LoVo (cell line): ENCODE results near the gene RNF149.
"Not testable (repeated sequence)": the region's sequence is repeated elsewhere in the genome, so short reads cannot be mapped to it uniquely, and the experiment has no call there.

Experiments
- DNase-seq: peaks from one replicate; pipeline ENCODE4 v3.0.0-alpha.2; 2016; ENCODE audit warnings: low spot score

RNF149 gene

GRCh38 chr2:101330253-101330933, 21.9 kb upstream of the RNF149 start:
- no peak for DNase-seq

GRCh38 chr2:101329026-101329425, 20.5 kb upstream of the RNF149 start:
- no peak for DNase-seq

GRCh38 chr2:101328474-101329007, 20.0 kb upstream of the RNF149 start:
- DNase-seq, result no peak

GRCh38 chr2:101327863-101328394, 19.4 kb upstream of the RNF149 start:
- peak; percentile 29 for DNase-seq

GRCh38 chr2:101325425-101325824, 16.9 kb upstream of the RNF149 start:
- no peak for DNase-seq

- DNase-seq, result not testable (repeated sequence)
These were observed 8.1 kb upstream of the RNF149 start for GRCh38 chr2:101316568-101316967.

GRCh38 chr2:101311696-101312017, 3.2 kb upstream of the RNF149 start:
- no peak for DNase-seq

- DNase-seq, result peak; percentile 19
These were observed 2.6 kb upstream of the RNF149 start for GRCh38 chr2:101310834-101311695.

- no peak for DNase-seq
These were observed 1.8 kb upstream of the RNF149 start for GRCh38 chr2:101310090-101310833.

- no peak for DNase-seq
These were observed 510 bp downstream of the RNF149 start for GRCh38 chr2:101307950-101308431.

GRCh38 chr2:101307503-101307902, 998 bp downstream of the RNF149 start:
- DNase-seq, result no peak

GRCh38 chr2:101306410-101306809, 2.1 kb downstream of the RNF149 start:
- no peak for DNase-seq

- no peak for DNase-seq
These were observed 2.9 kb downstream of the RNF149 start for GRCh38 chr2:101305492-101306078.

- DNase-seq, result no peak
These were observed 3.5 kb downstream of the RNF149 start for GRCh38 chr2:101305035-101305434.

GRCh38 chr2:101303688-101304087, 4.8 kb downstream of the RNF149 start:
- DNase-seq, result no peak

- DNase-seq, result no peak
These were observed 6.5 kb downstream of the RNF149 start for GRCh38 chr2:101302016-101302415.

GRCh38 chr2:101300836-101301235, 7.7 kb downstream of the RNF149 start:
- no peak for DNase-seq

GRCh38 chr2:101300164-101300563, 8.3 kb downstream of the RNF149 start:
- DNase-seq, result no peak

GRCh38 chr2:101299604-101300003, 8.9 kb downstream of the RNF149 start:
- no peak for DNase-seq

GRCh38 chr2:101297383-101297782, 11.1 kb downstream of the RNF149 start:
- DNase-seq, result no peak

- no peak for DNase-seq
These were observed 12.1 kb downstream of the RNF149 start for GRCh38 chr2:101296371-101296770.

- no peak for DNase-seq
These were observed 12.6 kb downstream of the RNF149 start for GRCh38 chr2:101295895-101296294.
